Measurements from ENCODE around the gene MPHOSPH8.
"Not testable (repeated sequence)": the region's sequence is repeated elsewhere in the genome, so short reads cannot be mapped to it uniquely, and the experiment has no call there.

MPHOSPH8 gene

GRCh38 chr13:19624265-19624664 is 9.2 kb upstream of the MPHOSPH8 start:
- no peak for DNase-seq (ENCODE audit: low read depth in 2 of 2)

DNA sequence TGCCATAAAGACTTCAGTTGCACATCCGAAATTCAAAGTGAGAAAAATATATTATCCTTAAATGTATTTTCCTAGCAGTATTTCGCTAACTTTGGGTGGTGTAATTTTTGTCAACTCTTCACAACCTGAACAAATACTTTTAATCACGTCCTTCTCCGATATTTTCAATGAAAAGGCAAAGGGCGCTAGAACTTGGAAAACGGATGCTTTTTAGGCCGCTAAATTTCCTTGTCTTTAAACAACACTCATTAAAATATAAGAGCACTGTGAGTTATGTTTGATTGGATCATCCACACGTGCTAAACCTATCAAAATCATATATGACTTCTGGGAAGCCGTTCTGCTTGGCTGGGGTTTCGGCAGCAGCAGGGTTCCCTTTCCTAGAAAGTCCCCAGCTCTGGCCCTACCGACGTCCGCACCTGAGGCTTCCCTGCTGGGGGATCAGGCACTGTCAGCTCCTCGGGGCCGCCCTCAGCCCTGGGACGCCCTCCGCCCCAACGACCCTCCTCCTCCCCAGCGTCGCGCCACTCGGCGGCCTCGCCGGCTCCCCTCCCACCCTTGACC is 462 bp upstream of the MPHOSPH8 start:
- DNase-seq (ENCODE audit: low read depth in 2 of 2): no peak

GRCh38 chr13:19634256-19634740 is 839 bp downstream of the MPHOSPH8 start:
- DNase-seq (ENCODE audit: low read depth in 2 of 2): no peak

DNA sequence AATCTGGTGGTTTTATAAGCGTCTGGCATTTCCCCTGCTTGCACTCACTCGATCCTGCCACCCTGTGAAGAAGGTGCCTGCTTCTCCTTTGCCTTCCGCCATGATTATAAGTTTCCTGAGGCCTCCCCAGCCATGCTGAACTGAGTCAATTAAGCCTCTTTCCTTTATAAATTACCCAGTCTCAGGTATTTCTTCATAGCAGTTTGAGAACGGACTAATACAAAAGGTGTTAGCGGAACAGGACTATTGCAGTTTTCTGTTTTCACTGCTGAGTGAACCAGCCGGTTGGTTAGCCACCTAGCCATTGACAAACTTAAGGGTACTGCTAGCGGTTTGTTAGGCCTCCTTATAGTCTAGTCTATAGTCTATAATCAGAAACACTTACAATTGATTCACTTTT is 2.5 kb downstream of the MPHOSPH8 start:
- DNase-seq (ENCODE audit: low read depth in 2 of 2): not testable (repeated sequence)

DNA sequence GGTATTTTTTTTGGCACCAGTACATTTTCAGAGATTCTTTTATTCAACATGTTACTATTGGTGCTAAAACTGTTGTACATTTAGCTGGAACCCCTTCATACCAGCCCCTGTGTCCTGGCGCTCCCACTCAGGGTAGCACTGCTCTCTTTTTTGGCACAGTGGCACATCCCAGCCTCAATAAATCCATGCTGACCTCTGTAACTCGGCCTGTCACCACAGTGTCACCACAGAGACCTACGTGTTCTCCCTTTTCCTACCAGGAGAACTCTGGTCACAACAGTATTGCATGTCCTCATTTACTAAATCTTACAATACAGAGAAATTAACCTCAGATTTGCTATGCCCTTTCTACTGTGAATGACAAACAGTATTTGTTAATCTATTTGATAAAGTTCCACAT is 10.2 kb downstream of the MPHOSPH8 start:
- no peak for DNase-seq (ENCODE audit: low read depth in 2 of 2)

- no peak for DNase-seq (ENCODE audit: low read depth in 2 of 2)
Observed at GRCh38 chr13:19645000-19645399, 11.5 kb downstream of the MPHOSPH8 start.

DNA sequence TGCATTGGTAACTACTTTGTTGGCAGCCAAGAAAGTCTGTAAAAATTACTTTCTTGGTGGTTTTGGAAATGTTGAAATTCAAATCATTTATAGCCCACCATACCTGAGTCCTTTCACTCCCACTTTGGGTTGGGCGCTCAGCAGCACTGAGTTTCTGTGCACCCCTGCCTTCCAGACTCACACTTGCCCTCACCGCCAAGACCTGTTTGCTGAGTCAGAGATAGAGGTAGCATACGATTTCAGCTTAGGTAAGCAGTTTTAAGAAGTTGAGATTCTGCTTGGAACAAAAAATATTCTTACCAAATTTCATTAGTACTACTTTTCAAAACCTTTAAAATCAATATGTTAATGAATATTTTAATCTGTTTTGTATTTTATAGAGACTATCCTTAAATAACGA is 12.6 kb downstream of the MPHOSPH8 start:
- DNase-seq (ENCODE audit: low read depth in 2 of 2): no peak

GRCh38 chr13:19650742-19651141 is 17.3 kb downstream of the MPHOSPH8 start:
- DNase-seq (ENCODE audit: low read depth in 2 of 2): no peak

- no peak for DNase-seq (ENCODE audit: low read depth in 2 of 2)
Observed at GRCh38 chr13:19657872-19658591, 24.6 kb downstream of the MPHOSPH8 start.

- no peak for DNase-seq (ENCODE audit: low read depth in 2 of 2)
Observed at GRCh38 chr13:19658831-19659230, 25.4 kb downstream of the MPHOSPH8 start.

DNA sequence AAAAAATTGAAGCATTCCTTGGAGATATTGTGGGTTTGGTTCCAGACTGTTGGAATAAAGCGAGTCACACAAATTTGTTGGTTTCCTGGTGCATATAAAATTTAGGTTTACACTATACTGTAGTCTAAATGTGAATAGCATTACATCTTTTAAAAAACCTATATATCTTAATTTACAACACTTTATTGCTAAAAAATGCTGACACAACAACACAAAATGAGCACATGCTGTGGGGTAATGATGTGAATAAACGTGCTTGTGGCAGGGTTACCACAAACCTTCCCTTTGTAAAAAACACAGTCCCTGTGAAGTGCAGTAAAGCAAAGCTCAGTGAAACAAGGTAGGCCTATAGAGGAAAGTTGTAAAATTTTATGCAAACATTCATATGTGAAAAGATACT is 27.7 kb downstream of the MPHOSPH8 start:
- DNase-seq (ENCODE audit: low read depth in 2 of 2): no peak

GRCh38 chr13:19661561-19661960 is 28.1 kb downstream of the MPHOSPH8 start:
- no peak for DNase-seq (ENCODE audit: low read depth in 2 of 2)

GRCh38 chr13:19663416-19663979 is 30.0 kb downstream of the MPHOSPH8 start:
- no peak for DNase-seq (ENCODE audit: low read depth in 2 of 2)

GRCh38 chr13:19664481-19665230 is 31.2 kb downstream of the MPHOSPH8 start:
- no peak for DNase-seq (ENCODE audit: low read depth in 2 of 2)

GRCh38 chr13:19665427-19665859 is 32.0 kb downstream of the MPHOSPH8 start:
- DNase-seq (ENCODE audit: low read depth in 2 of 2): no peak

DNA sequence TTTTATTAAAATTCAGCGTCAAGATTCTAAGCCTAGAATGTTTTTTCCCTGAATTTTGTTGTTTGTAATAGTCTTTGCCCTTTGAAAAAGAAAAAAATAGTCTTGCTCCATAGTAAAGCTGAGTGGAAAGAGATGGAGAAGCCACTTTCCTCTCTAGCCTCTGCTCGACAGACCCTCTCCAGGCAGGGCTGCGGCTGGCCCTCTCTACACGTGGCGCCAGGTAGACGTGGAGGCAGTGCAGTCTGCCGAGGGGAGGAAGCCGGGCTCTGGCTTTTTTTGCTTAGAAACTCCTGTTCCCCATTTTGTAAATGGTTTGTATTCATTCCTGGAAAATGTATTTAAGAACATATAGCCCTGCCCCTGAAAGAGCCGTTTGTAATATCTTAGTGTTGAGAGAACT is 35.3 kb downstream of the MPHOSPH8 start:
- no peak for DNase-seq (ENCODE audit: low read depth in 2 of 2)

GRCh38 chr13:19670147-19670546 is 36.7 kb downstream of the MPHOSPH8 start:
- DNase-seq (ENCODE audit: low read depth in 2 of 2): no peak

GRCh38 chr13:19672990-19673389 is 39.5 kb downstream of the MPHOSPH8 start:
- DNase-seq (ENCODE audit: low read depth in 2 of 2): no peak

DNA sequence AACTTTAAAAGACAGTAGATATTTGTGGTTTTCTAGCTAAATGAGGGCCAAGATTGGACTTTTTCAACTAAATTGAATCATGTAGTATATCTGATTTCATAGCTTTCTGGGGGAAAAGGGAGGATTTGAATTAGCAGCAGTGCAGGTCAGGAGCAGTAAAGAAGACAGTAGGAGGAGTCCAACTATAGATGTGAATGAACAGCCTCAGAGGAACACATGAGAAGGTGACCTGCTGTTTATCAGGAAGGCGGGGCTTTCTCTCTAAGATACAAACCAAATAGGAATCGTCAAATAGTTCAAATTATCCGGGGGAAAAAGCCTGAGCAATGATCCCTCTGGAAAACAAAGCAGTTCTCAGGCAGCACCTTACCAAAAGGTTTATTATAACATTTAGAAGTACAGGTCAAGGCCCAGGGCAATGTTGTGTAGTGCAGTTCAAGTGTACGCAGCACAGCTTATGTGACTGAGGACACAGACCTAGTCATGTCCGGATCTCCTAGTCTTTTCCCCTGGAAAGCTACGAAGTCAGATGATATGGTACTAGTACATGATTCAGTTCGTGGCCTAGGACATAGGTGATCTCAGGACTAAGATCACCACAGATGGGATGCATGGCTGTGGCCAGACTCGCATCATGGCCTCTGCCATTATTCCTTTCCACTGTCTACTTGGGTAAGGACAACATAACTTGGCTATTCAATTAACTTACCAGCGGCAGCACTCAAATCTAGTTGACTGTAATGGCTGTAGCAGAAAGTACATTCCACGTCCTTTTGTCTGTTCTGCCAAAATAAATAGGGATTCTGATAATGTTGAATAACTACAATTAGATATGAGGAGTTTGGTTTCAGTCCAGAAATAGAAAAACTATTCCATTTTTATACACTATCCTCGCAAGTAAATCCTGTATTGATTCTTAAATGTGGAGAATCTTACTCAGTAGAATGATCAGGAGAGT is 40.3 kb downstream of the MPHOSPH8 start:
- no peak for DNase-seq (ENCODE audit: low read depth in 2 of 2)

GRCh38 chr13:19674898-19675297 is 41.4 kb downstream of the MPHOSPH8 start:
- no peak for DNase-seq (ENCODE audit: low read depth in 2 of 2)

DNA sequence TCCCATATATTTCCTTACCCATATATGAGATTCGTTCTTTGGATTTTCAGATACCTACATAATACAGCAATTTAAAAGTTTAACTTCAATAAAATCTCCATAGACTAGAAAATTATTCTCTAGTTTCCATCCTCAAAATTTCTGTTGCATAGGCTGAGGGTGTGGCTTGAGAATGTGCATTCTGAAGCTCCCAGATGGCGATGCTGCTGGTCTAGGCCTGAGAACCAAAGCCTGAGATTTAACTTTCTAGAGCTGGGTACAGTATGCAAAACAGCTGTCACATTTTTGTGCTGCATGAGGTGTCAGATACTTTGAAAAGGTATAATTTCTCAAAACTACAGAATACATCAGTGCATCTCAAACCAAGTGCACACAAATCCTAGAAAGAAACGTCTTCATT is 42.7 kb downstream of the MPHOSPH8 start:
- DNase-seq (ENCODE audit: low read depth in 2 of 2): no peak

All from stimulated activated CD4-positive, alpha-beta T cell treated with anti-CD3 and anti-CD28 coated beads, Interleukin-4, amount 100 ng/mL, for 48 hours (primary cell).